Large intestine (tissue), 3 donors: Measurements from ENCODE around the gene CACNA1S. TPM values are rescaled to one million over a fixed set of nuclear protein-coding genes. Genes with fewer than 3 reads are reported as not detected.

Experiments used
- DNase-seq, 2 donors: peaks; one replicate each; pipeline versions ENCODE4 v3.0.0 to v3.0.0-alpha.2; 2013
- H3K27ac ChIP-seq: one replicate; pipeline ENCODE4 v1.5.1; 2013; ENCODE audit warnings: low read length
- H3K27me3 ChIP-seq: 2 replicates; pipeline ENCODE4 v1.6.1; 2013; ENCODE audit warnings: low read length; ENCODE audit not compliant: control insufficient read depth, insufficient read depth
- H3K36me3 ChIP-seq: 2 replicates; pipeline ENCODE4 v1.6.1; 2013; ENCODE audit warnings: low read length; ENCODE audit not compliant: control insufficient read depth, insufficient read depth
- H3K4me1 ChIP-seq: one replicate; pipeline ENCODE4 v1.6.1; 2013; ENCODE audit warnings: low read length; ENCODE audit not compliant: control insufficient read depth, insufficient read depth
- H3K4me3 ChIP-seq: one replicate; pipeline ENCODE4 v1.5.1; 2013; ENCODE audit warnings: low read length
- H3K9me3 ChIP-seq: one replicate; pipeline ENCODE4 v1.6.1; 2013; ENCODE audit warnings: mild to moderate bottlenecking, low read depth, low read length, moderate library complexity; ENCODE audit not compliant: control insufficient read depth
- WGBS: methylation state at CpG from one replicate; pipeline ENCODE4 v1.1.5; 2013; ENCODE audit warnings: low lambda C conversion rate; ENCODE audit not compliant: insufficient coverage; 5-methylcytosine and 5-hydroxymethylcytosine counted together
- polyA plus RNA-seq: library from polyadenylated mRNA; unstranded; fragments of 120-200 nt; gene quantifications from one replicate; pipeline ENCODE4 v1.2.1, GENCODE V29; 2013

CACNA1S gene
- polyA plus RNA-seq, 1 donor: 0.15 TPM

DNA sequence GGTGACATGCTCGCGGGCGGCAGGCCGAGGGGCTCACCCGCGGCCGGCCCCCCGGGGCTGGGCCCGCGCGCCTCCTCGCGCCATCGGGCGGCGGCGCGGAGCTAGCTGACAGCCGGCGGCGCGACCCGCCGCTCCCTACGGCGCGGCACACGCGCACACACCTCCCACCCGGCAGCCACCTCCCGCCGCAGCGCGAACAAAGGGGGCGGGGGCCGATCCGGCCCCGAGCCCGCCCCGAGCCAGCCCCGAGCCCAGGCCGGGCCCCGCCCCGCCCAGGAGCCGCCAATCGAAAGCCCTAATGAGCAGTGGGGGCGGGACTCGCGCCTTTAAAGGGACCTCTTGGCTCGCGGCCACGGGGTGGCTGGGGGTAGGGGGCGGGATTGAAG lies 88.7 kb downstream of the CACNA1S start, which contains the start of gene KIF21B:
Gene KIF21B, minus strand, starts transcription at position 198 of the 386 bp plus-strand sequence. CDS start 331 bp downstream, outside the sequence.
- Histone ChIP-seq H3K4me1 (peaks cover 27% of the 10 kb centered on the region), H3K36me3 (no peaks in the 10 kb centered on the region), H3K9me3 (no peaks in the 10 kb centered on the region), H3K27ac (no peak within 1 kb of the TSS), H3K4me3 (peak within 1 kb of the TSS; percentile 30), H3K27me3 (peaks cover 23% of the 10 kb centered on the region)
- DNase-seq: peak; percentile 68 to 83
- WGBS: no CpG with 5 or more reads among the region's 53 CpGs

DNA sequence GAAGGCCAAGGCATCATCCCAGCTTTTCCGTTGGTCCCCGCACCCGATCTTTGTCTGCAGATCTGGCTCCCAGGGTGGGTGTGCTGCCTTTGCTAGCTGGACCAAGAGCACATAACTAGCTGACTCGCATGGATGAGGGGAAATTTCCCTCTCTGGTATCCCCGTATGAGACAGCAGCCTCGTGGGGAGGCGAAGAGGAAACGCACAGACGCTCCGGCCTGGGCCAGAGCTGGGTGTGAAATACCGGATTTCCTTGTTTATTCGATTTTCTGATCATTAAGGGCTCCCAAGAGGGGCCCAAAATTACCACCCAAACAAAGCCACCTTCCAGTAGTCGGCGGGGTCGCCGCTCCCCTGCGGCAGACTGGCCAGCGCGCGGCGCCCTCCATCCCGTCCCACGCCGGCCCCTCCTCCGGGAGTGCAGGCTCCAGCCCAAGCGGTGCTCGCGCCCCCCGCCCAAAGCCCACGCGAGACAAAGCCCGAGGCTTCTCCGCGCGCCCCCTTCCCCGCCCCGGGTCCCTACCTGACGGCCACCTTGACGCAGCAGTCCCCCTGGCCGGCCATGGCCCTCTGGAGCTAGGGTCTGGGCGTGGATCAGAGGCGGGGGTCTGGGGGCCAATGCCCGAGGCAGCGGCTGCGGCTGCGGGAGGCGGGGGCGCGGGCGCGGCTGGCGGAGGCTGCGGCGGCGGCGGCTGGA lies 89.3 kb downstream of the CACNA1S start:
- H3K4me3 ChIP-seq: peak overlapping the region; percentile 30
- peaks cover 23% of the 10 kb centered on the region for H3K27me3 ChIP-seq
- H3K27ac ChIP-seq: no peak overlapping the region
- no peaks in the 10 kb centered on the region for H3K36me3 ChIP-seq
- WGBS: no CpG with 5 or more reads among the region's 56 CpGs
- DNase-seq: no peak
- peaks cover 27% of the 10 kb centered on the region for H3K4me1 ChIP-seq
- no peaks in the 10 kb centered on the region for H3K9me3 ChIP-seq

DNA sequence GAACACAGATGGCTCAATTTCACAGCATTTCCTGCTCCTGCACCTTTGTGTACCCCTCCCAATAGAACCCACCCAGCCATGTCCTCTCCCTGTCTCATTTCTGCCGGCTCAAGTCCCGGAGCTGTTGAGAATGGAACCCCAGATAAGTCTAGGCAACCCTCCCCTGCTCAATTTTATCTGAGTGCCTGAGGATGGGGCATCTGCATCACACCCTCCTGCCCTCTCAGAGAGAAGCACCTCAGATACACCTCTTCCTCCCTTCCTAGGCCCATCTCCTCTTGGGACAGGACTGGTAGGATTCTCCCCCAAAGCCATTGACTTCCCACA lies 89.8 kb downstream of the CACNA1S start:
- no peak overlapping the region for H3K4me3 ChIP-seq
- whole genome bisulfite sequencing: no CpG with 5 or more reads among the region's 2 CpGs

DNA sequence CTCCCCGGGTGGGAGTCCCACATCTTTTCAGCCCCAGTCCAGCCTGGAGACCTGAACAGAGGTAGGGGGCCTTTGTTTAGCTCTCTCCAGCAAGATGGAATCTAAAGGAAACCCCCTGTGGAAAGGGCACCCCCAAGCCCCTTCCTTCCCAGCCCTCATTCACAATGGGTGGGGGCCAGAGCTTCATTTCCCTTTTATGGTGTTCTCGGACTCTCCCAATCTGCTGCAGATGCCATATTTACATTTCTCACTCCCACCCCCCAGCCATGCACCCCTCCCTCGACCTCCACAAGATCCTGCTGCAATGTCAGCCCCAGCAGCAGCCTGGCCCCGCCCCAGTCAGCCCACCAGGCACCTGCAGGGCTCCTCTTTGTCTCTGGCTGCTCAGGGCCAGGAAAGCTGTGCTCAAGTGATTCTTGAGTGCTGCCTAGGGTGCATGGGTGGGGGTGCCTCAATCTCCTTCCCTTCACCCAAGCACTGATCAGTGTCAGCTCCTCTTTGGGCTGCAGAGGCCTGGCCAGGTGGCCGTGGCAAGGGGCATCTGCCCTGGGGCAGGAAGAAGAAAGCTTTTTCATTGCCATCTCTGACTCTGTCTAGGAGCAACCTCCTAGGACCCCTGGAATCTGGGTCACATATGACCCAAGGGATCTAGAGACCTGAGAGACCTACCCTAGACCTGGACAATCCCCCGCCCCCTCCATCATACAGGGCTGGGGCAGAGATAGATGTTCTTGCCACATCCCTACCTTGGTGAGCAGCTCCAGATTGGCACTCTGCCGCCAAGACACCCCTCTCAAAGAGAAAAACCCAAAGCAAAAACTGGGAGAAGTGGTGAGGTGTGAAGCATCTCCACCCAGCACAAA lies 90.4 kb downstream of the CACNA1S start:
- WGBS: 100% methylated on average over 1 of the region's 7 CpGs
- H3K36me3 ChIP-seq: no peaks in the 10 kb centered on the region
- no peaks in the 10 kb centered on the region for H3K9me3 ChIP-seq
- H3K27ac ChIP-seq: no peak overlapping the region
- peaks cover 27% of the 10 kb centered on the region for H3K4me1 ChIP-seq
- H3K4me3 ChIP-seq: no peak overlapping the region
- peaks cover 23% of the 10 kb centered on the region for H3K27me3 ChIP-seq
- no peak for DNase-seq

More for the DNA sequence above, 89.8 kb downstream of the CACNA1S start:
- Histone ChIP-seq H3K36me3 (no peaks in the 10 kb centered on the region), H3K27me3 (peaks cover 23% of the 10 kb centered on the region), H3K4me1 (peaks cover 27% of the 10 kb centered on the region), H3K9me3 (no peaks in the 10 kb centered on the region), H3K27ac (no peak overlapping the region)
- no peak for DNase-seq

DNA sequence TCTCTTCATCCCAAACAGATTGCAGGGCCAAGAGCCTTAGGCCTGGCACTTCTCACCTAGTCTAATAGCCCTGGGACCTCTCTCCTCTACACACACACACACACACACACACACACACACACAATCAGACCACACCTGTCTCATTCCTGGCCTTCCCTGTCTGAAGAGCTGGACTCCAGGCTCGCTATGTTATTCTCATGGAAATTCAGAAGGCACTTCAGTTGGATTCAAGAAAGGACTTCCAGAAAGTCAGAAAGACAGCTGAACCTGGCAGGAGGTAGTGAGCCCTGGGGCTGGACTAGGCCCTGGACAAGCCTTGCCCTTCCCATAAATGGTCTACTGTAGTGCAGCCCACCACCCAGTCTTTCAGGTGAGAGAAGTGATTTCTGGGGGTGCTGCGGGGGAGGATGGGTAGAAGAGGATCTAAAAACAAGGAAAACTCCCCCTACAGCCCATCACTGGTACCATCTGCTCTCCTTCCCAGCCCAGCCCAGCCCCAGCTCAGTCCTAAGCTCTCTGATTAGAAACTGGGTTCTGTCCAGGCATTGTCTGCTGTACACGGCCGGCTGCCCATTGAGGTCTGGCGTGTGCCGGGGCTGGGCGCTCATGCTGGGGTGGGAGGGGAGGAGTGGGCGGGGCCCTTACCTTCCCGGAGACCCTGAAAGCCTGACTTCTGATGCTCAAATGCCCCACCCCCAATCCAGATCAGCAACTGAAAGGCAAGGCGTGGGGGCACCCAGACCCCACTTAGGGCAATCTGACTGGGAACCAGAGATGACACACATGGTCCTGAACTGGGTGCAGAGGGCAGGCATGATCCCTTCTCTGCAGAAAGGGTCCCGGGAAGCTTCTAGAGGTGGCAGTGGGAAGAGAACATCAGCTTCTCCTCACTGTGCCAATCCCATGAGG lies 91.3 kb downstream of the CACNA1S start:
- WGBS: no CpG with 5 or more reads among the region's 11 CpGs
- peaks cover 29% of the 10 kb centered on the region for H3K4me1 ChIP-seq
- H3K27ac ChIP-seq: peak overlapping the region; percentile 8
- no peak overlapping the region for H3K4me3 ChIP-seq
- no peak for DNase-seq
- H3K9me3 ChIP-seq: no peaks in the 10 kb centered on the region
- peaks cover 23% of the 10 kb centered on the region for H3K27me3 ChIP-seq
- H3K36me3 ChIP-seq: no peaks in the 10 kb centered on the region

DNA sequence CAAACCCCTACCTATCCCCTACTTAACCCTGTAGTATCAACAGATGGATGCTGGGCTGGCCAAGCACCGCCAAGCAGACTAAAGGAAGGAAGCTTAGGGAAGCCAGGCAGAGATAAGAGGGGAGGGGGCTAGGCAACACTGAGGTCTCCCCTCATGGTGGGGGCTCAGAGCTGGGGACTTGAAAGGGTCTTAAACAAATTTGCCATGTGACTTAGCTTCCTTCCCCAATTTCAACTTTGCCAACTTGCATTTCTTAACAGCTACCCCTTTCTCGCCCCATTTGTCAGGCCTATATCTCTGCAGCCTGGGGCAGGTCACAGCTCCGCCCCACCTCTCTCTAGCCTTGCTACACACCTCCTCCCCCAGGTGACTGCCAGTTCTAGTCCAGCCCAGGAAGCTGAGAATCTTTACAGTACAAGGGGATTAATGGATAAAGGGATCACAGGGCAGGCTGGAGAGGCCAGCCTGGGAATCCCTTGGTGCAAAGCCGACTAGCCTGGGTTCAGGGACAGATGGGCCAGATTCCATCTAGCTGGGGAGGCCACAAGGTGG lies 92.1 kb downstream of the CACNA1S start:
- DNase-seq: peak; percentile 50 to 67
- Histone ChIP-seq H3K27ac (peak overlapping the region; percentile 8), H3K4me1 (peaks cover 29% of the 10 kb centered on the region), H3K27me3 (peaks cover 25% of the 10 kb centered on the region), H3K36me3 (no peaks in the 10 kb centered on the region), H3K9me3 (no peaks in the 10 kb centered on the region), H3K4me3 (no peak overlapping the region)
- no CpG with 5 or more reads among the region's 4 CpGs for WGBS

DNA sequence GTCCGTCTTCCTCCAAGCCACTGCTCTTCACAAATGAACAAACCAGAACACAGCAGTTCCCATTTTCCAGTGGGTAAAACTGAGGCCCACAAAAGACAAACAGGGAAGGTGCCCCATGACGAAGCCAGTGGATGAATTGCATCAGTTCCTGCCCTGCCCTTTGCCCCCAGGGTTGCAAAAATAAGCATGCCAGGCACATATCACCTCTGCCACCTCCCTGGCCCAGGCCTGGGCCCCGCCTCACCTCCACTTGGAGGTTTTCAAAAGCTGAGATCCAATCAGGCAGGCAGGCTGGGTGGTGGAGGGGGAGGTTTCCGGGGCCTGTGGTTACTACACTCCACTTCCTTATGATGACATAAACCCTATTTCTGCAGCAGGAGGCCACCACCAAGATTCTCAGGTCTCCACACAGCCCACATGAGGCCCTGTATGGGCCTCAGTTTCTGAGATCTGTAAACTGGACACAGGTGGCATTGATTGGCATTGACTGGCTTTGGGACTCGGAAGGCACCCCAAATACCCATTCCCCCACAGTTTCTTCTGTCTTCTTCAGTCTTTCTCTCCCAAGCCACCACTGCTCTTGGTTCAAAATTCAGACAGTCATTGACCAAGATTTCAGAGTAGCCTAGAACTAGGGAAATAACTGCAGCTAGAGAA lies 92.8 kb downstream of the CACNA1S start:
- peak; percentile 62 to 79 for DNase-seq
- Histone ChIP-seq H3K9me3 (no peaks in the 10 kb centered on the region), H3K4me1 (peaks cover 29% of the 10 kb centered on the region), H3K27me3 (peaks cover 27% of the 10 kb centered on the region), H3K27ac (no peak overlapping the region), H3K4me3 (no peak overlapping the region), H3K36me3 (no peaks in the 10 kb centered on the region)
- WGBS: no CpG with 5 or more reads among the region's 5 CpGs

DNA sequence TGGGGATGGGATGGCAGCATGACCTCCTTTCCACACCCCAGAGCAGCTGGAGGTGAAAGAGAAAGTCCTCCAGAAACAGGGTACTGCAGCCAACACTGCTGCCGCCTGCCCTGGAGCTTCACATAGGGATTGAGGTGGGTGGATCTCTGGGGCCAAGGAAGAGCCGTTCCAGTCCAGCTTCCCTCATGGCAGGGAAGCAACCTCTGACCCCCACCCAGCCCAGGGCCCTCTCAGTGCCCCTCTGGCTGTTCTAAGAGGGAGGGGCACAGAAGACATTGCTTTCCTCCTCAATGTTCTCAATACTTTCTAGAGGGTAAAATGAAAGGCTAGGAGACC lies 94.4 kb downstream of the CACNA1S start:
- Histone ChIP-seq H3K4me1 (peaks cover 24% of the 10 kb centered on the region), H3K4me3 (no peak overlapping the region), H3K36me3 (no peaks in the 10 kb centered on the region), H3K27me3 (peaks cover 31% of the 10 kb centered on the region), H3K27ac (no peak overlapping the region), H3K9me3 (no peaks in the 10 kb centered on the region)
- no CpG with 5 or more reads among the region's 2 CpGs for WGBS
- no peak for DNase-seq

DNA sequence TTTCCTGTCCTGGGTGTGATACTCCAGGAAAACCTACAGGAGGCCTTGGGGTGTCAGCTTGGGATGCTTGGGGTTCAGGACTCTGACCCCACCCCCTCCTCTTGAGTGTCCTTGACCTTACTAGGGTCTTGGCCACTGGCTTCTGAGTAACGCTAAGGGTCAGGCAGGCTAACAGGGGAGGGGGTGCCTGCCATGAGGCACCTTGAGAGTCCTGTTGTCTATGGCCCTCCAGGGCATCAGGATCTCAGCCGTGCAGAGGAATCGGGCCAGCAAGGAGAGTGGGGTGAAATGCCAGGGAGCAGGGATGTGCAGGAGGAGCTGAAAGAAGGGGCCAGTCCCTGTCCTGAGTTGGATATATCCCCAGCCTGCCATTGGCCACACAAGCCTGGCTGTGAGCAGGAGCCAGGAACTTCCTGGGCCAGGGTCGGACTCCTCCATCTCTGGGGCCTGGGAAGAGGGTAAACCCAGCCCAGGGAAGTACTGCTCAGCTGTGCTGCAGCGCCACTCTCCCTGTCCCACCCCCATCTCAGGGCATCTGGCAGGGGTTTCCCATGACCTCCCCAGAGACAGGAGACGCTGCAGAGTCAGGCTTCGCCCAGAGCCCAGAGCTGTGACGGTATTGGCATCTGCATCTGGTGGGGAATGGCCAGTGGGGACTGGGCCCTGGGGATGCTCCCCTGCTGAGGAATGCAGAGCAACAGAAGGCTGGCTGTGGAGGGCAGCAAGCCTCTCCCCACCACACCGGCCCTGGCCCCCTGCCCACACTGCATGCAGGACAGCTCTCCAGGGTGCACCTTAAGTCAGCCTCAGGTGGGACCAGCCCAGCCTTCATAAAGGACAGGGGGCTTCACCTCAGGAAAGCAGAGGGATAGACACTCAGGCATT lies 95.0 kb downstream of the CACNA1S start:
- H3K27me3 ChIP-seq: peaks cover 25% of the 10 kb centered on the region
- H3K36me3 ChIP-seq: no peaks in the 10 kb centered on the region
- H3K27ac ChIP-seq: no peak overlapping the region
- no peak for DNase-seq
- H3K4me1 ChIP-seq: peaks cover 24% of the 10 kb centered on the region
- no peaks in the 10 kb centered on the region for H3K9me3 ChIP-seq
- H3K4me3 ChIP-seq: no peak overlapping the region
- WGBS: no CpG with 5 or more reads among the region's 9 CpGs
